ENCODE results near the gene KDM4C.

Gene KDM4C

GRCh38 chr9:6816581-6816980 is 58.8 kb downstream of the KDM4C start:
- DNase-seq: no peak

DNA sequence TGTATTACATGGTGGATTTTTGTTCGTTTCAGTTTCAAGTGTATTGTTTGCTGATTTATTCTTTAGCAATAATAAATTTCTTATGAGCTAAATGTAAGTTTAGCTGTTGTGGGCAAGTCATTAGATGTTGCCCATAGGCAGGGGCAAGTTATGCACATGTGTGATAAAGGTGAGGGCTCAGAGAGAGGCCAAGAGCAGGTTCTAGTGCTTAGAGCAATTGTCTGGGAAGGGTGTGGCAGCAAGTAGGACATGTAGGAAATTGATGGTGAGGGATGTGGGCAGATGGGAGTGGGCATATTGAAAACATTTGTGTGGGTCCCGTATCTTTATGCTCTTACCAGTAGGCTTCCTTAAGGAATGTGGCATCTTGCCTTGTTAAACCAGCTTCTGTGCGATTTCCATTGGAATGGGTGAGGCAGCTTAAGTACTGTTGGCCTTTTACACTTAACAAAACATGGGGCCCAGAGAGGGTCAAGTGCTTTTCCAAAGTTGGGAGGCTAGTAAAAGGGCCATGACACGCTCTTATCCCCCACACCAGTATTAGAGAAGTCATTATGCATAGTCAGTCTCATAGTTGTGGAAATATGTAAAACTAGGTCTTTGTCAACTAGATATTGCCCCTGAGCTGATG is 60.6 kb downstream of the KDM4C start:
- DNase-seq: no peak

GRCh38 chr9:6819112-6819511 is 61.3 kb downstream of the KDM4C start:
- DNase-seq: no peak

GRCh38 chr9:6819529-6819928 is 61.8 kb downstream of the KDM4C start:
- no peak for DNase-seq

- DNase-seq: no peak
Measured at GRCh38 chr9:6822696-6823095, 64.9 kb downstream of the KDM4C start.

GRCh38 chr9:6827439-6828145 is 69.8 kb downstream of the KDM4C start:
- DNase-seq: no peak

GRCh38 chr9:6829027-6829426 is 71.3 kb downstream of the KDM4C start:
- DNase-seq: no peak

- DNase-seq: no peak
Measured at GRCh38 chr9:6829536-6829935, 71.8 kb downstream of the KDM4C start.

- DNase-seq: no peak
Measured at GRCh38 chr9:6833518-6834192, 75.9 kb downstream of the KDM4C start.

GRCh38 chr9:6834306-6834705 is 76.5 kb downstream of the KDM4C start:
- no peak for DNase-seq

GRCh38 chr9:6838158-6838557 is 80.4 kb downstream of the KDM4C start:
- no peak for DNase-seq

DNA sequence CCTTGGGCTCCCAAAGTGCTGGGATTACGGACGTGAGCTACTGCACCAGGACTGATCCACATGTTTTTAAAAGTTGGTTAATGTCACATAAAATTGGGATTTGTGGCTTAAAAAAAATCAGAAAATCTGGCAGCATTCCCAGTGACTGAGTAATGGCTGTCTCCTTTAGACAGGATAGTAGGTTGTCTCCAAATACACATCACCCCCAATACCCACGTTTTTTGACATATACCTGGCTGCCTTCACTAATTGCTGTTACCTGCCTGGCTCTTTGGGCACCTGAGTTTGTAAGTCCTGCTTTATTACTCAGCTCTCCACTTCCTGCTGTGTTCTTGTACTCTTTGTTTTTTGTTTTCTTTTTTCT is 84.8 kb downstream of the KDM4C start:
- no peak for DNase-seq

GRCh38 chr9:6843742-6844141 is 86.0 kb downstream of the KDM4C start:
- DNase-seq: no peak

DNA sequence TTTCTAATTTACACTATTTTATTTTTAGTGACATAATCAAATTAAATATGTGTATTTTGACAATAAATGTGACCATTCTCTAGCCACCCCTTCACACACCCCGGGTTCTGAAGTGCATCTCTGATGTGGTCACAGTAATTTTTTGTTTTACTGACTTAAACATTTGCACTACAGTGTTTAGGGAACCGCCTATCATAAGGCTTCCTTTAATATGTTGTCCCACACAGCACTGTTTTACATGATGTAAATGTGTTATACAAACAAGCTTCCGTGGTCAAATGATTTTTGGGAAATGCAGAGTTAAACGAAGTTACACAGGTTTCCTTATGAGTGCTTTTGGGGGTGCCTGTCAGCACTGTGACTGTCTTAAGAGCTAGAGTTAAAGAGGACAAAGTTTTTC is 86.5 kb downstream of the KDM4C start:
- no peak for DNase-seq

- no peak for DNase-seq
Measured at GRCh38 chr9:6845128-6845826, 87.5 kb downstream of the KDM4C start.

GRCh38 chr9:6845880-6846279 is 88.1 kb downstream of the KDM4C start:
- no peak for DNase-seq

DNA sequence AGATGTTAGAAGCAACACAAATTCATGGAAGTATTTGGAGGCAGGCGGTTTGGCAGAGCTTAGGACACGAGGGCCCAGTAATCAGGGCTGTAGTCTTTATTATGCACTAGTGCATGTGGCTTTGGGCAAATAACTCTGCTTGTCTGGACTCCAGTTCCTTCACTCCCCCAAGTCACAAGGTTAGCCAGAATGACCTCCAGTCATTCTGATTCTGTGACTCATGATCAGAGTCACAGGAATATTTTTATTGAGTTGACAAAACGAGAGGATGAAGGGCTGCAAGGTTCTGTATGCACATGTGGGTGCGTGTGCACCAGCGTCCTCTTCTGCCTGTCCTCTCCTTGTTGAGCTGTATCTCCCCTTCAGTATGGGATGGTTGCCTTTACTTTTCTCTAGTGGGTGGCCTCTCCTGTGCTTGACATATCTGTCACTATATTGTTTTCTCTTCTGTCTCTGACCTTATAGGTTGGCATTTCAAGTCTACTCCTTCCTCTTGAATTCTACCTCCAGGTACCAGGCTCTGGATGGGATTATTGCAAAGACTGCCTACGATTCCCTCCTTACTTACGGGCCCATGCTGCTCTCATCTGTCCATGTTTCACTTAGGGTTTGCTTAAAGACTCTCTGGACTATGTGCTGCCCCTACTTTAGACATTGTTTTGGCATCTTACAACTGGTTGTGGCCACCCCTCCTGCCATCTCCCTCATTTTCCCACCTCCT is 94.6 kb downstream of the KDM4C start:
- peak; percentile 19 for DNase-seq

DNA sequence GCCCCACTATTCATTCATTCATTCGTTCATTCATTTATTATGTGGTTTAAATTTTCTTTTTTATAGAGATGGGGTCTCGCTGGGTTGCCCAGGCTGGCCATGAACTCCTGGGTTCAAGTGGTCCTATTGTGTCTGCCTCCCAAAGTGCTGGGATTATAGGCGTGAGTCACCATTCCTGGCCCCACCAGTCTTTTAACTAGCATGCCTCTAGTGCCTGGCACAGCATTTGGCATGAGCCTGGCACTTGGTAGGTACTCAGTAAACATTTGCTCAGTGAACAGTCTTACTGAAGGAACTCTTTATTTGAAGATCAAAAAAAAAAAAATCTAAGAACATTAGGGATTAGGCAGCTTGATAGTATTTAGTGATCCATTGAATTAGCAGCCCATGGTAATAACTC is 98.1 kb downstream of the KDM4C start:
- DNase-seq: peak; percentile 3

- DNase-seq: no peak
Measured at GRCh38 chr9:6864102-6864501, 106.3 kb downstream of the KDM4C start.

DNA sequence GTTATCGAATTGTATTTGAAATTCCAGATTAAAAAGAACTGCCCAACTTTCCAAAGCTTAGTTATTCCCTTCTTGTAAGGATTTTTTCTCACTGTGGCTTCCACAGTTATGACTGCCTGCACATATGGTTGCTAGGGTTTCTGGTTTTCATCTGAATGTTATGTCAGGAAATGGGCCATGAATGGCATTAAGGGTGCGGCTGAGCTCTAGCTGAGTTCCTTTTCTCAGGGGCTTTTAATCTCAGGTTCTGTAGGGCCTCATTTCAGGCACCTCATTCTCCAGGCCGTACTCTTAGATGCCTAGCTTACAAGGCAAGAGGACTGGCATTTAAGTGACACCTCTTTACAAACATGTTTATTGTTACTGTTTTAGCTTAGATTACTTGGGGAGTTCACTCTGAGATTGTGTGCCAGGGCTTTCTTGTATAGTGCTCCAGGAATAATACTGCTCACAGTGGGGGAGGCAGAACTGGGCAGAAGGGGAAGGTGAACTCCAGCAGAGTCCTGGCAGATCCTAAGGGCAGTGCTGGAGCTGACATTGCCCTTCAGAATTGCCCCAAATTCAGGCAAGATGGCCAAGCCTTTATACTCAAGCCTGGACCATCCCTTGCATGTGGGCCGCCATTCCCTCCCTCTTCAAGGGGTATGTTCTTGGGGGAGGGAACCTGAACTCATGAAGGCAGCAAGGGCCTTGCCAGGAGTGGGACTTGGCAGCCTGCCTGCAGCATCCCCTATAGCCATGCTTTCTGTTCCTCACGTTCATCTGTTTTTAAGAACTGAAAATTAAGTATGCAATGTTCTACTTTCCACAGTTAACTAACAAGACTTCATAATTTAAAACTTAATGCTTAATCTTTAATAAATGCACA is 111.5 kb downstream of the KDM4C start:
- DNase-seq: no peak

DNA sequence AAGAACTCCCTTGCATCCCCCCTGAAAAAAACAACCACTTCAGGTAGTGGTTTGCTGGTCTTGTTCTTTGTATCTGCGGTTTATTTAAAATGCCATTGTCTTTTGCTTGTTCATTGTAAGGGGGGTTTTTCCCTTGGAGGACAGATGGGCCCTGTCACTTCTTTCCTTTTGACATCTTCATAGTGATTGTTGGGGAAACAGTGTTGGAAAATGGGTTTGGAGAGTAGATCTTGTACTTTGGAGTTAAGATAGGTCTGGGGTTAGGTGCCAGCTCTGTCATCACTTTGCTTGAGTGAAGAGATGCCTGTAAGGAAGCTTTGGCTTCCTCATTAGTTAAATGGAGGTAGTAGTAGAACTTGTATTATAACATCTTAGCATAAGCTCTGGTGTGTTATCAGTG is 112.4 kb downstream of the KDM4C start:
- DNase-seq: no peak

Measured in NCI-H226 (cell line).